ENCODE results near the gene NFYC.

The NFYC gene

GRCh38 chr1:40743452-40743851, 51.9 kb downstream of the NFYC start:
- H3K4me3 ChIP-seq (replicated peaks; ENCODE audit: low read depth, low read length), result no peak overlapping the region
- no peak for DNase-seq (ENCODE audit: extremely low read depth, insufficient read length)
- peaks cover 20% of the 10 kb centered on the region for H3K36me3 ChIP-seq (ENCODE audit: control insufficient read depth, insufficient read depth, low read length)
- H3K27me3 ChIP-seq (replicated peaks; ENCODE audit: control insufficient read depth, insufficient read depth, low read length), result no peaks in the 10 kb centered on the region
- no peak for TF ChIP-seq CTCF (IDR thresholded peaks at IDR 0.05; ENCODE audit: insufficient read depth, low read length, poor library complexity, severe bottlenecking)

GRCh38 chr1:40743860-40744259, 52.4 kb downstream of the NFYC start:
- Histone ChIP-seq H3K4me3 (replicated peaks; ENCODE audit: low read depth, low read length) (no peak overlapping the region), H3K27me3 (replicated peaks; ENCODE audit: control insufficient read depth, insufficient read depth, low read length) (no peaks in the 10 kb centered on the region), H3K36me3 (ENCODE audit: control insufficient read depth, insufficient read depth, low read length) (peaks cover 22% of the 10 kb centered on the region)
- no peak for DNase-seq (ENCODE audit: extremely low read depth, insufficient read length)
- no peak for TF ChIP-seq CTCF (IDR thresholded peaks at IDR 0.05; ENCODE audit: insufficient read depth, low read length, poor library complexity, severe bottlenecking)

- H3K4me3 ChIP-seq (replicated peaks; ENCODE audit: low read depth, low read length), result no peak overlapping the region
- no peaks in the 10 kb centered on the region for H3K27me3 ChIP-seq (replicated peaks; ENCODE audit: control insufficient read depth, insufficient read depth, low read length)
- H3K36me3 ChIP-seq (ENCODE audit: control insufficient read depth, insufficient read depth, low read length), result peaks cover 23% of the 10 kb centered on the region
- TF ChIP-seq CTCF (IDR thresholded peaks at IDR 0.05; ENCODE audit: insufficient read depth, low read length, poor library complexity, severe bottlenecking), result no peak
- DNase-seq (ENCODE audit: extremely low read depth, insufficient read length), result no peak
Measured at GRCh38 chr1:40745176-40745575, 53.7 kb downstream of the NFYC start.

- H3K4me3 ChIP-seq (replicated peaks; ENCODE audit: low read depth, low read length), result no peak overlapping the region
- no peak for TF ChIP-seq CTCF (IDR thresholded peaks at IDR 0.05; ENCODE audit: insufficient read depth, low read length, poor library complexity, severe bottlenecking)
- no peak for DNase-seq (ENCODE audit: extremely low read depth, insufficient read length)
- H3K36me3 ChIP-seq (ENCODE audit: control insufficient read depth, insufficient read depth, low read length), result peaks cover 19% of the 10 kb centered on the region
- H3K27me3 ChIP-seq (replicated peaks; ENCODE audit: control insufficient read depth, insufficient read depth, low read length), result no peaks in the 10 kb centered on the region
Measured at GRCh38 chr1:40746344-40747090, 55.0 kb downstream of the NFYC start.

- no peaks in the 10 kb centered on the region for H3K27me3 ChIP-seq (replicated peaks; ENCODE audit: control insufficient read depth, insufficient read depth, low read length)
- TF ChIP-seq CTCF (IDR thresholded peaks at IDR 0.05; ENCODE audit: insufficient read depth, low read length, poor library complexity, severe bottlenecking), result no peak
- peaks cover 12% of the 10 kb centered on the region for H3K36me3 ChIP-seq (ENCODE audit: control insufficient read depth, insufficient read depth, low read length)
- no peak for DNase-seq (ENCODE audit: extremely low read depth, insufficient read length)
- H3K4me3 ChIP-seq (replicated peaks; ENCODE audit: low read depth, low read length), result no peak overlapping the region
Measured at GRCh38 chr1:40748841-40749718, 57.6 kb downstream of the NFYC start.
